Measurements from ENCODE around the gene KRT85. TPM values are rescaled to one million over a fixed set of nuclear protein-coding genes. Genes with fewer than 3 reads are reported as not detected.

The KRT85 gene
- total and polyA plus RNA-seq, 2 of the 4 experiments (the other 2 are of a cell fraction): not detected

DNA sequence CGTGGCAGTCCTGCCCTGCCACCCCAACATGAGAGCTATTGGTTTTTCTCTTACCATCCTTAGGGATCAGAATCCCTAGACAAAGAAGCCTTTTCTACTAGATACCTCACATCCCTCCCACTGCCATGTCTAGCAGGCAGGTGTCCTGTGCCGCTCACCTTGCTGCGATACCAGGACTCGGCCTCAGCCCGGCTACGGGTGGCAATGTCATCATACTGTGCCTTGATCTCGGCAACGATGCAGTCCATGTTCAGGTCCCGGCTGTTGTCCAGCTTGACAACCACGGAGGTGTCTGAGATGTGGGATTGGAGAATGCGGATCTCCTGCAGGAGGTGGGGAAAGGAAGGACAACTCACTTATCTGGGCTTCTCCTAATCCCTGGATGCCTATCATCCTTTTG lies 50.6 kb downstream of the KRT85 start:
- no peak overlapping the region for H3K27ac ChIP-seq (ENCODE audit: insufficient read depth, low read length)
- H3K36me3 ChIP-seq (ENCODE audit: control insufficient read depth, insufficient read depth, low read length): no peaks in the 10 kb centered on the region
- H2AK5ac ChIP-seq (ENCODE audit: low read depth, low read length): no peak overlapping the region
- no TSS peak for BruUV-seq (replicated peaks)
- no peak overlapping the region for H3K9ac ChIP-seq (ENCODE audit: low read depth, low read length)
- H3K9me3 ChIP-seq (ENCODE audit: control insufficient read depth, insufficient read depth, low read length): no peaks in the 10 kb centered on the region
- H3K4me3 ChIP-seq (ENCODE audit: insufficient read depth, low read depth, low read length): no peak overlapping the region
- WGBS, 2 experiments (ENCODE audit: extremely low coverage in 2 of 2, insufficient read length in 1 of 2): 80% methylated on average over 1 of the region's 11 CpGs; no CpG with 5 or more reads in 1 of the 2 experiments
- no peak for ATAC-seq (ENCODE audit: low read depth)
- POLR2A ChIA-PET (ENCODE audit: unreplicated experiment): no interaction called here
- no peak overlapping the region for H3K4ac ChIP-seq (ENCODE audit: low read depth, low read length)
- H3K27me3 ChIP-seq (ENCODE audit: control insufficient read depth, insufficient read depth, low read length): peaks cover 79% of the 10 kb centered on the region
- no peak overlapping the region for H3K4me2 ChIP-seq (ENCODE audit: low read depth, low read length)
- no peak overlapping the region for H2AFZ ChIP-seq (replicated peaks; ENCODE audit: low read length, poor library complexity)
- H4K5ac ChIP-seq (ENCODE audit: low read depth, low read length): no peak overlapping the region
- no peak overlapping the region for H2BK120ac ChIP-seq (ENCODE audit: low read depth, low read length)
- dilution Hi-C loops (cut with HindIII; ENCODE audit: low sequenced_read_pairs, unreplicated experiment) (no loop called here), in situ Hi-C loops (cut with MboI; ENCODE audit: low sequenced_read_pairs) (no loop called here), intact Hi-C loops (cut with micrococcal nuclease) (no loop called here)
- no peaks in the 10 kb centered on the region for H4K20me1 ChIP-seq (ENCODE audit: insufficient read depth, low read length)
- H2BK5ac ChIP-seq (ENCODE audit: low read depth, low read length, poor library complexity, severe bottlenecking): no peak overlapping the region
- H3K14ac ChIP-seq (replicated peaks; ENCODE audit: low read depth, low read length): no peak overlapping the region
- H2BK20ac ChIP-seq (ENCODE audit: low read depth, low read length): no peak overlapping the region
- H2BK15ac ChIP-seq (ENCODE audit: low read depth, low read length): no peak overlapping the region
- no peak for TF ChIP-seq FOS (IDR thresholded peaks at IDR 0.05; ENCODE audit: low read depth, low read length)
- no peak for TF ChIP-seq RAD21 (IDR thresholded peaks at IDR 0.05; ENCODE audit: low read length)
- TF ChIP-seq POLR2A (IDR thresholded peaks at IDR 0.05; ENCODE audit: low read depth, low read length): no peak
- no peak overlapping the region for H3K56ac ChIP-seq (ENCODE audit: extremely low read depth, insufficient read depth, low read length)
- H2AK9ac ChIP-seq (replicated peaks; ENCODE audit: low read depth, low read length, poor library complexity): no peak overlapping the region
- no peak overlapping the region for H3K23ac ChIP-seq (ENCODE audit: low read depth, low read length)
- no peak overlapping the region for H4K91ac ChIP-seq (ENCODE audit: insufficient read depth, low read depth, low read length)
- H3K79me1 ChIP-seq (ENCODE audit: low read depth in 1 of 2, low read length in 2 of 2): no peaks in the 10 kb centered on the region
- CTCF ChIA-PET: interaction anchor here (1.3 kb wide), 1 partner anchor 11 kb away, joined by 4 read pairs; no protein-coding TSS in a partner anchor
- H3K4me1 ChIP-seq (ENCODE audit: control insufficient read depth, insufficient read depth, low read length): no peaks in the 10 kb centered on the region
- H3K9me1 ChIP-seq (ENCODE audit: insufficient read depth, low read length): no peaks in the 10 kb centered on the region; the same call in 1 of the 2 replicates
- DNase-seq: no peak
- no peak overlapping the region for H4K8ac ChIP-seq (ENCODE audit: low read depth in 2 of 2, low read length in 2 of 2)
- H3K18ac ChIP-seq (ENCODE audit: low read depth, low read length): no peak overlapping the region
